Fibroblast of lung (primary cell): ENCODE data around the gene MS4A10.

ENCODE experiments used
- CTCF ChIP-seq, 2 donors: IDR thresholded peaks in 1 of 2; conservative IDR thresholded peaks in 1 of 2; 1 replicate in 1 of 2; 2 replicates in 1 of 2; pipeline ENCODE4 v1.5.1; 2011 to 2012; ENCODE audit warnings: low read length in 2 of 2, control low read depth in 1 of 2, inconsistent platforms in 1 of 2, low read depth in 1 of 2, mild to moderate bottlenecking in 1 of 2
- EZH2 ChIP-seq: IDR thresholded peaks from 2 replicates; pipeline ENCODE4 v1.5.1; 2012; ENCODE audit warnings: low read length, control low read depth, mild to moderate bottlenecking; ENCODE audit errors: missing control alignments

- TF ChIP-seq CTCF (conservative IDR thresholded peaks at IDR 0.05 in 1 of 2, IDR thresholded peaks at IDR 0.05 in 1 of 2; ENCODE audit: low read depth in 1 of 2, low read length in 2 of 2), result no peak
- TF ChIP-seq EZH2, result no peak
Measured at GRCh38 chr11:60769273-60769672, 15.9 kb upstream of the MS4A10 start.
